MM.1S (cell line): ENCODE results near the gene DNAI1.

Experiments used
- DNase-seq: peaks from one replicate; pipeline ENCODE4 v3.0.0-alpha.2; 2015
- H2AFZ ChIP-seq: fragments of 300-600 bp; sonication (generic); 2 replicates; pipeline ENCODE4 v1.6.0; 2016; ENCODE audit warnings: antibody characterized with exemption, low read length
- H3F3A ChIP-seq: fragments of 300-600 bp; sonication (generic); 2 replicates; pipeline ENCODE4 v1.6.1; 2016; ENCODE audit warnings: mild to moderate bottlenecking, antibody characterized with exemption, low read length, moderate library complexity, mixed read lengths; ENCODE audit not compliant: insufficient read depth
- H3K27ac ChIP-seq: fragments of 300-600 bp; sonication (generic); 2 replicates; pipeline ENCODE4 v1.5.1; 2016; ENCODE audit warnings: mild to moderate bottlenecking, low read length
- H3K27me3 ChIP-seq: fragments of 300-600 bp; sonication (generic); replicated peaks from 2 replicates; pipeline ENCODE4 v1.6.0; 2016; ENCODE audit warnings: low read length; ENCODE audit not compliant: insufficient read depth
- H3K36me3 ChIP-seq: fragments of 300-600 bp; sonication (generic); replicated peaks from 2 replicates; pipeline ENCODE4 v1.6.1; 2016; ENCODE audit warnings: mild to moderate bottlenecking, low read length, mixed read lengths; ENCODE audit not compliant: insufficient read depth
- H3K4me1 ChIP-seq: fragments of 300-600 bp; sonication (generic); 2 replicates; pipeline ENCODE4 v1.6.1; 2016; ENCODE audit warnings: low read length, mixed read lengths
- H3K4me2 ChIP-seq: fragments of 300-600 bp; sonication (generic); 2 replicates; pipeline ENCODE4 v1.6.0; 2016; ENCODE audit warnings: low read depth, low read length
- H3K4me3 ChIP-seq: fragments of 300-600 bp; sonication (generic); 2 replicates; pipeline ENCODE4 v1.5.1; 2016; ENCODE audit warnings: low read length, mixed read lengths
- H3K79me2 ChIP-seq: fragments of 300-600 bp; sonication (generic); 2 replicates; pipeline ENCODE4 v1.6.1; 2016; ENCODE audit warnings: mixed run types, low read length, mixed read lengths
- H3K9ac ChIP-seq: fragments of 300-600 bp; sonication (generic); 2 replicates; pipeline ENCODE4 v1.6.1; 2016; ENCODE audit warnings: low read length, mixed read lengths
- H3K9me2 ChIP-seq: fragments of 300-600 bp; sonication (generic); replicated peaks from 2 replicates; pipeline ENCODE4 v1.6.1; 2016; ENCODE audit warnings: mild to moderate bottlenecking, low read length, mixed read lengths; ENCODE audit not compliant: insufficient read depth
- H3K9me3 ChIP-seq: fragments of 300-600 bp; sonication (generic); replicated peaks from 2 replicates; pipeline ENCODE4 v1.6.1; 2016; ENCODE audit warnings: mild to moderate bottlenecking, low read length, mixed read lengths; ENCODE audit not compliant: insufficient read depth
- H4K20me1 ChIP-seq: fragments of 300-600 bp; sonication (generic); 2 replicates; pipeline ENCODE4 v1.6.1; 2016; ENCODE audit warnings: mild to moderate bottlenecking, low read length, moderate library complexity, mixed read lengths; ENCODE audit not compliant: insufficient read depth
- CTCF ChIP-seq: fragments of 300-600 bp; sonication (generic); IDR thresholded peaks from 2 replicates; pipeline ENCODE4 v1.5.1; 2016; ENCODE audit warnings: antibody characterized with exemption, low read length, mixed read lengths
- EZH2 ChIP-seq: fragments of 300-600 bp; sonication (generic); optimal IDR thresholded peaks from 2 replicates; pipeline ENCODE3; 2017; ENCODE audit warnings: low read depth, mild to moderate bottlenecking, antibody characterized with exemption, low read length, mixed read lengths
- EZH2phosphoT487 ChIP-seq: fragments of 300-600 bp; sonication (generic); IDR thresholded peaks from 2 replicates; pipeline ENCODE4 v1.6.1; 2018; ENCODE audit warnings: antibody characterized with exemption, low read length

The DNAI1 gene

GRCh38 chr9:34550016-34550680 lies 91.5 kb downstream of the DNAI1 start:
- DNase-seq: no peak
- no peak overlapping the region for H3K9ac ChIP-seq
- no peaks in the 10 kb centered on the region for H3K9me2 ChIP-seq
- no peak overlapping the region for H2AFZ ChIP-seq
- no peaks in the 10 kb centered on the region for H4K20me1 ChIP-seq
- no peaks in the 10 kb centered on the region for H3K4me1 ChIP-seq
- TF ChIP-seq CTCF (no peak), EZH2 (no peak), EZH2phosphoT487 (no peak)
- peaks cover 60% of the 10 kb centered on the region for H3K27me3 ChIP-seq
- no peak overlapping the region for H3K4me3 ChIP-seq
- H3K9me3 ChIP-seq: no peaks in the 10 kb centered on the region
- H3K36me3 ChIP-seq: no peaks in the 10 kb centered on the region
- H3K4me2 ChIP-seq: no peak overlapping the region
- H3K79me2 ChIP-seq: no peaks in the 10 kb centered on the region
- H3F3A ChIP-seq: no peaks in the 10 kb centered on the region
- H3K27ac ChIP-seq: no peak overlapping the region

GRCh38 chr9:34550681-34551270 lies 92.2 kb downstream of the DNAI1 start:
- Histone ChIP-seq H3K9ac (no peak overlapping the region), H3K79me2 (no peaks in the 10 kb centered on the region), H3K4me1 (no peaks in the 10 kb centered on the region), H2AFZ (no peak overlapping the region), H3K27ac (no peak overlapping the region), H4K20me1 (no peaks in the 10 kb centered on the region), H3K9me2 (no peaks in the 10 kb centered on the region), H3K9me3 (no peaks in the 10 kb centered on the region), H3K4me2 (no peak overlapping the region), H3F3A (no peaks in the 10 kb centered on the region), H3K27me3 (peaks cover 66% of the 10 kb centered on the region), H3K4me3 (no peak overlapping the region), H3K36me3 (no peaks in the 10 kb centered on the region)
- TF ChIP-seq CTCF: no peak
- no peak for TF ChIP-seq EZH2phosphoT487
- TF ChIP-seq EZH2: no peak
- DNase-seq: no peak

DNA sequence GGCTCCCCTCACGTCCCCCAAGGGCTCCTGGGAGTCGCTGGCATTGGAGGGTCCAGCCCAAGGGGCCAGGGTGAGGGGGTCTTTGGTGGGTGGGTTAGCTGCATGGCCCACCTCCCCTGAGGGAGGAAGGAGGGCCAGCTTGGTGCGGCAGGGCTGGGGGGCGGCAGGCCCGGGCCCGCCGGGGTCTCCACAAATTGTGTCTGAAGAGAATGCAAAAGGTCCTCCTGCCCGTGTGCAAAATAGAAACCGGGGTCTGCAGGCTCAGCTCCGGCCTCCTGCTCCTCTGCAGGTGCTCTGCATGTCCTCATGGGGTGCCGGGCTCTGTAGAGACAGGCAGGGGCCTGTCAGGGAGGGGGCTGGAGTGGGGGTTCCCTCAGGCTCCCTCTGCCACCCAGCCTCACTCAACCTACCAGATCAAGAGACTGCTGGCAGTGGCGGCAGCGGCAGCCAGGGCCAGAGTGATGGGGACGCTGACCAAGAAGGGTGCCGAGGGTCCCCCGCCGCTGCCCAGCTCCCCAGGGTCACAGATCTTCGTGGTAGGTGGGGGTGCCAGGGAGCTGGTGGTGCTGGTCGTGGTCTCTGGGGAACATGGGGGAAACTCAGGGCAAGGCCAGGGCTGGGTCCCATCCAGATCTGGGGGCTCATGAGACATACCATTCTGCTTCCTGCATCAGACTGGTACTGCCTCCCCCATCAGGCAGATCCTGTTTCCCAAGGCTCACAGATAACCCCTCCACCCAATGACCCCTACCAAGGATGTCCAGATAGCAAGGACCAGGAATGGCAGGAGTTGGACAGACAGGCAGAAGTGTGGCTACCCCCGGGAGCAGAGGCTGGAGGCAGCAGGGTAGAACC lies 93.4 kb downstream of the DNAI1 start:
- H3K9ac ChIP-seq: no peak overlapping the region
- H3K27ac ChIP-seq: no peak overlapping the region
- no peak overlapping the region for H2AFZ ChIP-seq
- no peaks in the 10 kb centered on the region for H3K9me3 ChIP-seq
- H3F3A ChIP-seq: no peaks in the 10 kb centered on the region
- no peaks in the 10 kb centered on the region for H4K20me1 ChIP-seq
- TF ChIP-seq CTCF: no peak
- no peak for TF ChIP-seq EZH2
- no peak for TF ChIP-seq EZH2phosphoT487
- no peaks in the 10 kb centered on the region for H3K9me2 ChIP-seq
- no peak overlapping the region for H3K4me3 ChIP-seq
- H3K27me3 ChIP-seq: peaks cover 77% of the 10 kb centered on the region
- no peaks in the 10 kb centered on the region for H3K36me3 ChIP-seq
- H3K4me1 ChIP-seq: no peaks in the 10 kb centered on the region
- H3K4me2 ChIP-seq: no peak overlapping the region
- no peak for DNase-seq
- no peaks in the 10 kb centered on the region for H3K79me2 ChIP-seq
